Activated CD4-positive, alpha-beta memory T cell treated with anti-CD3 and anti-CD28 coated beads, Interleukin-2, amount 10 ng/mL, durations not matched to agents 7 days and 5 days (primary cell): ENCODE measurements around the gene RNU1-2. TPM values are rescaled to one million over a fixed set of nuclear protein-coding genes. Genes with fewer than 3 reads are reported as not detected.
"Not testable (repeated sequence)": the region's sequence is repeated elsewhere in the genome, so short reads cannot be mapped to it uniquely, and the experiment has no call there.

ENCODE experiments used
- CTCF ChIA-PET: fragments of 350-600 bp; sonication (Branson Sonifier 250); formaldehyde crosslinking; loops from one replicate; lab custom pipeline; 2021; ENCODE audit warnings: antibody characterized with exemption, inconsistent platforms; lab: Charles Lee
- POLR2A ChIA-PET: fragments of 350-600 bp; sonication (Branson Sonifier 250); formaldehyde crosslinking; loops from one replicate; lab custom pipeline; 2021; ENCODE audit warnings: antibody characterized with exemption; lab: Charles Lee
- DNase-seq: peaks from one replicate; pipeline ENCODE4 v3.0.0-alpha.2; 2020
- H3K27ac Mint-ChIP-seq: one replicate; pipeline ENCODE4 v1.8.0; 2021; ENCODE audit warnings: mild to moderate bottlenecking, mixed read lengths
- H3K27me3 Mint-ChIP-seq: one replicate; pipeline ENCODE4 v1.8.0; 2021; ENCODE audit warnings: mixed read lengths
- H3K36me3 Mint-ChIP-seq: one replicate; pipeline ENCODE4 v1.8.0; 2021; ENCODE audit warnings: low read depth, mixed read lengths
- H3K4me1 Mint-ChIP-seq: one replicate; pipeline ENCODE4 v1.8.0; 2021; ENCODE audit warnings: mixed read lengths
- H3K4me3 Mint-ChIP-seq: one replicate; pipeline ENCODE4 v1.8.0; 2021; ENCODE audit warnings: mild to moderate bottlenecking, mixed read lengths
- H3K9me3 Mint-ChIP-seq: one replicate; pipeline ENCODE4 v1.8.0; 2021; ENCODE audit warnings: mixed read lengths
- total RNA-seq, 2 experiments: library from RNA; stranded (reverse); gene quantifications; one replicate each; pipeline ENCODE4 v1.2.3, GENCODE V29; 2021

RNU1-2 gene
- total RNA-seq, 2 experiments from 2014 or later = 1,570 to 1,691 TPM

- POLR2A ChIA-PET, H3K36me3 Mint-ChIP-seq, H3K27ac Mint-ChIP-seq, H3K9me3 Mint-ChIP-seq, H3K4me3 Mint-ChIP-seq, DNase-seq, CTCF ChIA-PET: not testable (repeated sequence)
- Mint-ChIP-seq H3K27me3 (peaks cover 36% of the 10 kb centered on the region), H3K4me1 (peaks cover 34% of the 10 kb centered on the region)
These were observed 1.4 kb upstream of the RNU1-2 start for GRCh38 chr1:16894338-16894737.

- H3K36me3 Mint-ChIP-seq, H3K9me3 Mint-ChIP-seq, DNase-seq, H3K27ac Mint-ChIP-seq, CTCF ChIA-PET, POLR2A ChIA-PET: not testable (repeated sequence)
- Mint-ChIP-seq H3K27me3 (peaks cover 28% of the 10 kb centered on the region), H3K4me1 (peaks cover 26% of the 10 kb centered on the region), H3K4me3 (peak overlapping the region; percentile 0)
These were observed 565 bp upstream of the RNU1-2 start for GRCh38 chr1:16895233-16895597.

GRCh38 chr1:16896316-16897055, 706 bp downstream of the RNU1-2 start:
- peaks cover 19% of the 10 kb centered on the region for H3K27me3 Mint-ChIP-seq
- not testable (repeated sequence) for H3K36me3 Mint-ChIP-seq, H3K9me3 Mint-ChIP-seq
- peak overlapping the region; percentile 62 for H3K4me3 Mint-ChIP-seq
- DNase-seq = peak; percentile 74
- POLR2A ChIA-PET = interaction anchor here (0.6 to 2.6 kb wide), 5 partner anchors 9 to 383 kb away, joined by 3 to 63 read pairs (median 3); no protein-coding TSS in a partner anchor
- CTCF ChIA-PET = interaction anchor here (0.7 kb wide), 1 partner anchor 9 kb away, joined by 3 read pairs; no protein-coding TSS in a partner anchor
- H3K4me1 Mint-ChIP-seq = peaks cover 33% of the 10 kb centered on the region
- H3K27ac Mint-ChIP-seq = peak overlapping the region; percentile 95

GRCh38 chr1:16897653-16898052, 1.9 kb downstream of the RNU1-2 start:
- DNase-seq, H3K9me3 Mint-ChIP-seq, H3K36me3 Mint-ChIP-seq, H3K27ac Mint-ChIP-seq, CTCF ChIA-PET: not testable (repeated sequence)
- peaks cover 13% of the 10 kb centered on the region for H3K27me3 Mint-ChIP-seq
- H3K4me1 Mint-ChIP-seq = peaks cover 37% of the 10 kb centered on the region
- H3K4me3 Mint-ChIP-seq = peak overlapping the region; percentile 17
- POLR2A ChIA-PET = interaction anchor here (2.6 kb wide), 1 partner anchor 8 kb away, joined by 63 read pairs; no protein-coding TSS in a partner anchor

GRCh38 chr1:16898298-16898697, 2.5 kb downstream of the RNU1-2 start:
- H3K9me3 Mint-ChIP-seq, H3K4me3 Mint-ChIP-seq, DNase-seq, H3K27ac Mint-ChIP-seq, CTCF ChIA-PET, H3K36me3 Mint-ChIP-seq: not testable (repeated sequence)
- Mint-ChIP-seq H3K4me1 (peaks cover 43% of the 10 kb centered on the region), H3K27me3 (peaks cover 11% of the 10 kb centered on the region)
- POLR2A ChIA-PET = interaction anchor here (1.8 to 2.6 kb wide), 2 partner anchors 8 to 385 kb away, joined by 5 to 63 read pairs; no protein-coding TSS in a partner anchor

- POLR2A ChIA-PET = interaction anchor here (1.8 kb wide), 1 partner anchor 386 kb away, joined by 5 read pairs; no protein-coding TSS in a partner anchor
- H3K27ac Mint-ChIP-seq, DNase-seq, CTCF ChIA-PET, H3K36me3 Mint-ChIP-seq, H3K27me3 Mint-ChIP-seq, H3K9me3 Mint-ChIP-seq, H3K4me3 Mint-ChIP-seq: not testable (repeated sequence)
- H3K4me1 Mint-ChIP-seq = peaks cover 48% of the 10 kb centered on the region
These were observed 3.2 kb downstream of the RNU1-2 start for GRCh38 chr1:16899020-16899419.

GRCh38 chr1:16900751-16901150, 5.0 kb downstream of the RNU1-2 start:
- H3K27ac Mint-ChIP-seq = no peak overlapping the region
- no peak for DNase-seq
- H3K4me3 Mint-ChIP-seq = no peak overlapping the region
- CTCF ChIA-PET = interaction anchor here (0.6 to 1.0 kb wide), 2 partner anchors 51 to 192 kb away, joined by 3 read pairs; no protein-coding TSS in a partner anchor
- POLR2A ChIA-PET = no interaction called here
- no peaks in the 10 kb centered on the region for H3K36me3 Mint-ChIP-seq
- no peaks in the 10 kb centered on the region for H3K9me3 Mint-ChIP-seq
- H3K27me3 Mint-ChIP-seq = peaks cover 3% of the 10 kb centered on the region
- H3K4me1 Mint-ChIP-seq = peaks cover 39% of the 10 kb centered on the region

GRCh38 chr1:16901371-16901770, 5.6 kb downstream of the RNU1-2 start:
- H3K27me3 Mint-ChIP-seq, H3K27ac Mint-ChIP-seq, H3K4me3 Mint-ChIP-seq, H3K36me3 Mint-ChIP-seq, H3K9me3 Mint-ChIP-seq, DNase-seq, POLR2A ChIA-PET: not testable (repeated sequence)
- peaks cover 36% of the 10 kb centered on the region for H3K4me1 Mint-ChIP-seq
- CTCF ChIA-PET = interaction anchor here (1.0 kb wide), 1 partner anchor 192 kb away, joined by 3 read pairs; no protein-coding TSS in a partner anchor

GRCh38 chr1:16903054-16903453, 7.3 kb downstream of the RNU1-2 start:
- peaks cover 4% of the 10 kb centered on the region for H3K36me3 Mint-ChIP-seq
- H3K27ac Mint-ChIP-seq = no peak overlapping the region
- H3K4me1 Mint-ChIP-seq = peaks cover 28% of the 10 kb centered on the region
- POLR2A ChIA-PET = interaction anchor here (1.3 to 4.9 kb wide), 5 partner anchors 14 to 258 kb away, joined by 4 to 75 read pairs (median 20); partner anchors contain the start of gene CROCC
- H3K9me3 Mint-ChIP-seq = peaks cover 4% of the 10 kb centered on the region
- CTCF ChIA-PET = interaction anchor here (0.7 to 1.6 kb wide), 3 partner anchors 11 to 282 kb away, joined by 3 to 5 read pairs (median 3); no protein-coding TSS in a partner anchor
- DNase-seq = no peak
- H3K27me3 Mint-ChIP-seq = peaks cover 3% of the 10 kb centered on the region
- H3K4me3 Mint-ChIP-seq = no peak overlapping the region

- Mint-ChIP-seq H3K9me3 (peaks cover 4% of the 10 kb centered on the region), H3K4me1 (peaks cover 27% of the 10 kb centered on the region), H3K27me3 (peaks cover 3% of the 10 kb centered on the region), H3K27ac (no peak overlapping the region), H3K36me3 (peaks cover 4% of the 10 kb centered on the region), H3K4me3 (no peak overlapping the region)
- ChIA-PET CTCF (interaction anchor here (0.9 to 1.6 kb wide), 4 partner anchors 11 to 283 kb away, joined by 3 to 5 read pairs (median 4); no protein-coding TSS in a partner anchor), POLR2A (interaction anchor here (0.6 to 4.9 kb wide), 8 partner anchors 11 to 410 kb away, joined by 3 to 75 read pairs (median 13); partner anchors contain the start of gene CROCC)
- DNase-seq = no peak
These were observed 7.6 kb downstream of the RNU1-2 start for GRCh38 chr1:16903458-16903796.

GRCh38 chr1:16904560-16905109, 8.9 kb downstream of the RNU1-2 start:
- ChIA-PET POLR2A (interaction anchor here (0.6 to 4.9 kb wide), 38 partner anchors 8 to 1378 kb away, joined by 3 to 75 read pairs (median 5); partner anchors contain the start of genes CROCC, DNAJC16, NBPF1 and NECAP2), CTCF (interaction anchor here (0.8 to 1.6 kb wide), 7 partner anchors 8 to 284 kb away, joined by 3 to 5 read pairs (median 3); no protein-coding TSS in a partner anchor)
- peaks cover 27% of the 10 kb centered on the region for H3K4me1 Mint-ChIP-seq
- H3K27ac Mint-ChIP-seq = no peak overlapping the region
- H3K36me3 Mint-ChIP-seq = peaks cover 4% of the 10 kb centered on the region
- DNase-seq = peak; percentile 99
- peaks cover 4% of the 10 kb centered on the region for H3K9me3 Mint-ChIP-seq
- H3K4me3 Mint-ChIP-seq = no peak overlapping the region
- peaks cover 6% of the 10 kb centered on the region for H3K27me3 Mint-ChIP-seq

- peaks cover 4% of the 10 kb centered on the region for H3K36me3 Mint-ChIP-seq
- peaks cover 29% of the 10 kb centered on the region for H3K4me1 Mint-ChIP-seq
- POLR2A ChIA-PET = interaction anchor here (0.6 to 4.9 kb wide), 37 partner anchors 8 to 1379 kb away, joined by 3 to 75 read pairs (median 5); partner anchors contain the start of genes CROCC, DNAJC16, NBPF1 and NECAP2
- H3K27ac Mint-ChIP-seq = no peak overlapping the region
- peaks cover 8% of the 10 kb centered on the region for H3K27me3 Mint-ChIP-seq
- H3K9me3 Mint-ChIP-seq = peaks cover 4% of the 10 kb centered on the region
- CTCF ChIA-PET = interaction anchor here (0.8 to 1.5 kb wide), 4 partner anchors 9 to 197 kb away, joined by 3 to 5 read pairs (median 3); no protein-coding TSS in a partner anchor
- H3K4me3 Mint-ChIP-seq = no peak overlapping the region
- peak; percentile 53 for DNase-seq
These were observed 9.5 kb downstream of the RNU1-2 start for GRCh38 chr1:16905110-16905867.
